Vagina (tissue), 2 donors: ENCODE results near the gene SCUBE1.

Experiments
- CTCF ChIP-seq, 3 experiments: fragments of 450-650 bp in 2 of 3; fragments of 200-600 bp in 1 of 3; sonication (generic) in 1 of 3; IDR thresholded peaks; one replicate each; pipeline ENCODE4 v1.5.1; 2017 to 2019; ENCODE audit warnings: antibody characterized with exemption in 3 of 3, mild to moderate bottlenecking in 2 of 3, moderate library complexity in 2 of 3
- POLR2AphosphoS5 ChIP-seq, 2 donors: sonication (generic); formaldehyde crosslinking; IDR thresholded peaks; one replicate each; pipeline ENCODE4 v1.9.0; 2017; ENCODE audit warnings: antibody characterized with exemption in 2 of 2, mild to moderate bottlenecking in 2 of 2, low read depth in 1 of 2; ENCODE audit not compliant: insufficient read depth in 1 of 2

- TF ChIP-seq CTCF (IDR thresholded peaks at IDR 0.05) (no peak), POLR2AphosphoS5 (IDR thresholded peaks at IDR 0.05; ENCODE audit: insufficient read depth in 1 of 2, low read depth in 1 of 2) (no peak)
Measured at GRCh38 chr22:43206509-43207161, 136.5 kb downstream of the SCUBE1 start.
